ENCODE measurements around the gene SLC5A4. TPM values are rescaled to one million over a fixed set of nuclear protein-coding genes. Genes with fewer than 3 reads are reported as not detected.
A peak's percentile ranks its signal among the peaks of the same experiment; 100 is the strongest.

SLC5A4 gene
- total RNA-seq, 3 donors from 2014 or later (not counting 1 experiment from before 2014, with no cell fraction given): not detected

DNA sequence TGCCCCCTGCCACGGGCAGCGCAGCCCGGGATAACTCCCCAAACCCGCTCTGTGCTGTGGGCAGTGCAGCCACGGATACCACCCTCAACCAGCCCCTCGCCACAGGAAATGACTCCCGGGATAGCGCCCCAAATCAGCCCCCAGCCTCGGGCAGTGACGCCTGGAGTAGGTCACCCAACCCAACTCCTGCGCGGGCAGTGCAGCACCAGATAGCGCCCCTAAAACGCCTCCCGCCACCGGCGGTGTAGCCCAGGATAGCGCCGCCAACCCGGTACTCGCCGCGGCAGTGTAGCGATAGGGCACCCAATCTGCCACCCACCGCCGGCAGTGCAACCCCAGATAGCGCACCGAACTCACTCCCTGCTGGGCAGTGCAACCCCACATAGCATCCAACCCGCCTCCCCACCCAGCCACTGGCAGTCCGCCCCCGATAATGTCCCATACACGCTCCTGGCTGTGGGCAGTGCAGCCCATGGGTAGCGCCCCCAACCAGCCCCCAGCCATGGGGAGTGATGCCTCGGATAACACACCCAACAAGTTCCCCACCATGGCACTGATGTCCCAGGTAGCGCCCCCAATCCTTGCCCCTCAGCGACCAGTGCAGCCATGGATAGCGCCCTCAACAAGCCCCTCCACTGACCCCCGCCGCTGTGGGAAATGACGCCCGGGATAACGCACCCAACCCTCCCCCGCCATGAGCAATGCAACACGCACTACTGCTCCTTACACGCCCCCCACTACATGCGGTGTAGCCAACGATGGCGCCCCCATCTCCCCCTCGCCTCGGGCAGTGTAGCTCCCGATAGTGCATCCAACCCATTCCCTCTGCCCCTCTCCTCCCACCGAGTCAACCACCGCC, 51.7 kb downstream of the SLC5A4 start:
- peak overlapping the region; percentile 81 for H3K4me3 Mint-ChIP-seq
- intact Hi-C loops (cut with micrococcal nuclease): loop anchor here (10.0 kb wide), 1 partner anchor 271 kb away; the partner anchor contains the start of gene FBXO7
- H3K27me3 Mint-ChIP-seq (ENCODE audit: low read depth in 2 of 2): peaks cover 29 to 30% of the 10 kb centered on the region in 2 donors
- Histone ChIP-seq H3K27ac (ENCODE audit: low read length) (no peak overlapping the region), H3K27me3 (ENCODE audit: control insufficient read depth, insufficient read depth, low read length) (peaks cover 4% of the 10 kb centered on the region), H3K4me1 (ENCODE audit: control insufficient read depth, insufficient read depth, low read length) (peaks cover 62% of the 10 kb centered on the region), H3K36me3 (ENCODE audit: control insufficient read depth, insufficient read depth, low read length) (no peaks in the 10 kb centered on the region), H3K9me3 (ENCODE audit: control insufficient read depth, insufficient read depth, low read length) (no peaks in the 10 kb centered on the region), H3K4me3 (ENCODE audit: low read length) (no peak overlapping the region)
- no peaks in the 10 kb centered on the region for H3K36me3 Mint-ChIP-seq
- TF ChIP-seq, protein P1, sequence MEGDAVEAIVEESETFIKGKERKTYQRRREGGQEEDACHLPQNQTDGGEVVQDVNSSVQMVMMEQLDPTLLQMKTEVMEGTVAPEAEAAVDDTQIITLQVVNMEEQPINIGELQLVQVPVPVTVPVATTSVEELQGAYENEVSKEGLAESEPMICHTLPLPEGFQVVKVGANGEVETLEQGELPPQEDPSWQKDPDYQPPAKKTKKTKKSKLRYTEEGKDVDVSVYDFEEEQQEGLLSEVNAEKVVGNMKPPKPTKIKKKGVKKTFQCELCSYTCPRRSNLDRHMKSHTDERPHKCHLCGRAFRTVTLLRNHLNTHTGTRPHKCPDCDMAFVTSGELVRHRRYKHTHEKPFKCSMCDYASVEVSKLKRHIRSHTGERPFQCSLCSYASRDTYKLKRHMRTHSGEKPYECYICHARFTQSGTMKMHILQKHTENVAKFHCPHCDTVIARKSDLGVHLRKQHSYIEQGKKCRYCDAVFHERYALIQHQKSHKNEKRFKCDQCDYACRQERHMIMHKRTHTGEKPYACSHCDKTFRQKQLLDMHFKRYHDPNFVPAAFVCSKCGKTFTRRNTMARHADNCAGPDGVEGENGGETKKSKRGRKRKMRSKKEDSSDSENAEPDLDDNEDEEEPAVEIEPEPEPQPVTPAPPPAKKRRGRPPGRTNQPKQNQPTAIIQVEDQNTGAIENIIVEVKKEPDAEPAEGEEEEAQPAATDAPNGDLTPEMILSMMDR (IDR thresholded peaks at IDR 0.05): no peak
- DNase-seq (peak in 1 of 2 donors; percentile 17), ATAC-seq (no peak)
- H3K27ac Mint-ChIP-seq: no peak overlapping the region
- H3K9me3 Mint-ChIP-seq: no peaks in the 10 kb centered on the region
- 29% methylated on average over 53 of the region's 53 CpGs for WGBS (ENCODE audit: insufficient coverage)
- H3K4me1 Mint-ChIP-seq: peaks cover 16 to 37% of the 10 kb centered on the region in 2 donors

DNA sequence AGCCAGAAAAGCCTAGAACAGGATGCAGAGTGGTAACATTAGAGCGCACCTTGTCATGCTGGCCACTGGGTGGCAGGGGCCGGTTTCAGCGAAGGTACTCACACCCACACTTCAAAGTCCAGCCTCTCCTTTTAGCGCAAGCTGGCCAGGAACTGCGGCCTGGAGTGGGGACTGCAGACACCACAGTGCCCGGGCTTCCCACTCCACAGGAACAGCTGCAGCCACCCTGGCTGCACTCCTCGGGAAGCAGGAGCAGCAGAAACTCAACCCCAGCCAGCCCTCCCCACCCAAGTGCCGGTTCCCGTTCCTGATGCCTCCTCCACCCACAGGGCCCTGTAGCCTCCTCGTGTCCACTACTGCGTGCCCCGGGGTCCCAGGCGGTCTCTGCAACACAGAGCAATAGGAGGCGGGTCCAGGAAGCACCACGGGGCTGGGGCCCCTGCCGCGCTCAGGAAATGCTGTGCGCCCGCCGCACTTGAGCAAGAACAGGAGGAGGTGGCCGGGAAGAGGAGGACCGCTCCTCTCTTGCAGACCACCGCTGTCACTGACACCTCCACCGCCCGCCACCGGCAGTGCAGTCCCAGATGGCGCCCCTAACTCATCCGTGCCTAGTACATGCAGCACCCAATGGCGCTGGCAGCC, 52.5 kb downstream of the SLC5A4 start:
- H3K9me3 ChIP-seq (ENCODE audit: control insufficient read depth, insufficient read depth, low read length): no peaks in the 10 kb centered on the region
- H3K27me3 ChIP-seq (ENCODE audit: control insufficient read depth, insufficient read depth, low read length): peaks cover 4% of the 10 kb centered on the region
- DNase-seq (peak in 1 of 2 donors; percentile 53), ATAC-seq (no peak)
- H3K4me3 Mint-ChIP-seq: peak overlapping the region; percentile 81
- no peak overlapping the region for H3K4me3 ChIP-seq (ENCODE audit: low read length)
- no peaks in the 10 kb centered on the region for H3K36me3 ChIP-seq (ENCODE audit: control insufficient read depth, insufficient read depth, low read length)
- intact Hi-C loops (cut with micrococcal nuclease): loop anchor here (10.0 kb wide), 1 partner anchor 272 kb away; the partner anchor contains the start of gene FBXO7
- TF ChIP-seq, protein P1 (IDR thresholded peaks at IDR 0.05): peak; percentile 15
- peaks cover 62% of the 10 kb centered on the region for H3K4me1 ChIP-seq (ENCODE audit: control insufficient read depth, insufficient read depth, low read length)
- no peaks in the 10 kb centered on the region for H3K36me3 Mint-ChIP-seq
- H3K9me3 Mint-ChIP-seq: no peaks in the 10 kb centered on the region
- H3K27me3 Mint-ChIP-seq (ENCODE audit: low read depth in 2 of 2): peaks cover 29 to 31% of the 10 kb centered on the region in 2 donors
- H3K4me1 Mint-ChIP-seq: peaks cover 14 to 37% of the 10 kb centered on the region in 2 donors
- 3% methylated on average over 29 of the region's 29 CpGs for WGBS (ENCODE audit: insufficient coverage)
- H3K27ac ChIP-seq (ENCODE audit: low read length): no peak overlapping the region
- H3K27ac Mint-ChIP-seq: no peak overlapping the region

DNA sequence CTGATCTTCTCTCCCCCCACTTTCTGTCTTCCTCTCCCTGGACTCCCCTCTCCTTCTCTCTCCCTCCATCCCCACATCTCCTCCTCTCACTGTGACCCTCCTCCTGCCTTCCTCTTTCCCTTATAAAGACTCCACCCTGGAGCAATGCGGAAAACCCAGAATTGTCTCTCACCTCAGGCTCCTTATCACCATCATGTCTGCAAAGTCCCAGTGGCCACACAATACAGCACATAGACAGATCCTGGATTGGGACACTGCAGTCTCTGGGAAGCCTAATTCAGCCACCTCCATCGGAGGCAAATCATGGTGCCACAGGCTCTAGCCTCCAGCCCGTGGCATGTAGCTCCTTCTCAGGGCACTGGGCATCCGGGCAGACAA, 53.0 kb downstream of the SLC5A4 start:
- H3K4me3 Mint-ChIP-seq: peak overlapping the region; percentile 81
- H3K27ac Mint-ChIP-seq: no peak overlapping the region
- H3K36me3 Mint-ChIP-seq: no peaks in the 10 kb centered on the region
- H3K27me3 ChIP-seq (ENCODE audit: control insufficient read depth, insufficient read depth, low read length): peaks cover 4% of the 10 kb centered on the region
- H3K9me3 ChIP-seq (ENCODE audit: control insufficient read depth, insufficient read depth, low read length): no peaks in the 10 kb centered on the region
- peaks cover 24 to 34% of the 10 kb centered on the region in 2 donors for H3K27me3 Mint-ChIP-seq (ENCODE audit: low read depth in 2 of 2)
- peaks cover 58% of the 10 kb centered on the region for H3K4me1 ChIP-seq (ENCODE audit: control insufficient read depth, insufficient read depth, low read length)
- H3K4me3 ChIP-seq (ENCODE audit: low read length): no peak overlapping the region
- TF ChIP-seq, protein P1 (IDR thresholded peaks at IDR 0.05): no peak
- H3K9me3 Mint-ChIP-seq: no peaks in the 10 kb centered on the region
- intact Hi-C loops (cut with micrococcal nuclease): loop anchor here (10.0 kb wide), 1 partner anchor 273 kb away; the partner anchor contains the start of gene FBXO7
- WGBS (ENCODE audit: insufficient coverage): 30% methylated on average over 4 of the region's 4 CpGs
- H3K4me1 Mint-ChIP-seq: peaks cover 10 to 36% of the 10 kb centered on the region in 2 donors
- H3K36me3 ChIP-seq (ENCODE audit: control insufficient read depth, insufficient read depth, low read length): no peaks in the 10 kb centered on the region
- ATAC-seq: no peak
- no peak overlapping the region for H3K27ac ChIP-seq (ENCODE audit: low read length)
- DNase-seq: no peak

All from natural killer cell (primary cell).